CD4-positive, alpha-beta T cell treated with Interferon gamma for 1 hour (primary cell): ENCODE results near the gene TLE3.
"Not testable (repeated sequence)": the region's sequence is repeated elsewhere in the genome, so short reads cannot be mapped to it uniquely, and the experiment has no call there.

Source experiments
- DNase-seq: peaks from one replicate; pipeline ENCODE4 v3.0.0-alpha.2; 2020

The TLE3 gene

GRCh38 chr15:70097321-70098152, at the start of gene TLE3:
Gene TLE3 (minus strand): TSS chr15:70097917. CDS start chr15:70096798, 1,119 bp downstream.
- peak; percentile 99 for DNase-seq

GRCh38 chr15:70147178-70147760, 49.6 kb upstream of the TLE3 start:
- no peak for DNase-seq

GRCh38 chr15:70146771-70147170, 49.1 kb upstream of the TLE3 start:
- no peak for DNase-seq

GRCh38 chr15:70146162-70146561, 48.4 kb upstream of the TLE3 start:
- no peak for DNase-seq

- no peak for DNase-seq
Observed at GRCh38 chr15:70145261-70145660, 47.5 kb upstream of the TLE3 start.

GRCh38 chr15:70142322-70143191, 44.8 kb upstream of the TLE3 start:
- peak; percentile 46 for DNase-seq

GRCh38 chr15:70142072-70142321, 44.3 kb upstream of the TLE3 start:
- DNase-seq: no peak

- DNase-seq: no peak
Observed at GRCh38 chr15:70141376-70142071, 43.8 kb upstream of the TLE3 start.

GRCh38 chr15:70140543-70141375, 43.0 kb upstream of the TLE3 start:
- DNase-seq: peak; percentile 70

GRCh38 chr15:70140025-70140542, 42.4 kb upstream of the TLE3 start:
- DNase-seq: no peak

GRCh38 chr15:70137967-70138366, 40.2 kb upstream of the TLE3 start:
- DNase-seq: no peak

GRCh38 chr15:70137021-70137420, 39.3 kb upstream of the TLE3 start:
- DNase-seq: not testable (repeated sequence)

- no peak for DNase-seq
Observed at GRCh38 chr15:70133781-70134421, 36.2 kb upstream of the TLE3 start.

- DNase-seq: no peak
Observed at GRCh38 chr15:70133296-70133695, 35.6 kb upstream of the TLE3 start.

GRCh38 chr15:70132571-70132970, 34.9 kb upstream of the TLE3 start:
- no peak for DNase-seq

- DNase-seq: no peak
Observed at GRCh38 chr15:70132139-70132538, 34.4 kb upstream of the TLE3 start.

GRCh38 chr15:70128414-70129140, 30.9 kb upstream of the TLE3 start:
- no peak for DNase-seq

GRCh38 chr15:70127770-70128413, 30.2 kb upstream of the TLE3 start:
- DNase-seq: no peak

GRCh38 chr15:70127288-70127746, 29.6 kb upstream of the TLE3 start:
- DNase-seq: no peak

GRCh38 chr15:70126362-70126761, 28.6 kb upstream of the TLE3 start:
- no peak for DNase-seq
